Nasal cavity respiratory epithelium epithelial cell of viscerocranial mucosa (primary cell): ENCODE data around the gene LSM12. TPM values are rescaled to one million over a fixed set of nuclear protein-coding genes. Genes with fewer than 3 reads are reported as not detected.

Source experiments
- total RNA-seq: library from RNA; depleted of rRNA; stranded (reverse); fragments of >200 nt; gene quantifications from 2 replicates; pipeline ENCODE4 v1.2.3, GENCODE V29; 2014

LSM12 gene
- total RNA-seq, result 27.1 and 36.9 TPM in 2 replicates

DNA sequence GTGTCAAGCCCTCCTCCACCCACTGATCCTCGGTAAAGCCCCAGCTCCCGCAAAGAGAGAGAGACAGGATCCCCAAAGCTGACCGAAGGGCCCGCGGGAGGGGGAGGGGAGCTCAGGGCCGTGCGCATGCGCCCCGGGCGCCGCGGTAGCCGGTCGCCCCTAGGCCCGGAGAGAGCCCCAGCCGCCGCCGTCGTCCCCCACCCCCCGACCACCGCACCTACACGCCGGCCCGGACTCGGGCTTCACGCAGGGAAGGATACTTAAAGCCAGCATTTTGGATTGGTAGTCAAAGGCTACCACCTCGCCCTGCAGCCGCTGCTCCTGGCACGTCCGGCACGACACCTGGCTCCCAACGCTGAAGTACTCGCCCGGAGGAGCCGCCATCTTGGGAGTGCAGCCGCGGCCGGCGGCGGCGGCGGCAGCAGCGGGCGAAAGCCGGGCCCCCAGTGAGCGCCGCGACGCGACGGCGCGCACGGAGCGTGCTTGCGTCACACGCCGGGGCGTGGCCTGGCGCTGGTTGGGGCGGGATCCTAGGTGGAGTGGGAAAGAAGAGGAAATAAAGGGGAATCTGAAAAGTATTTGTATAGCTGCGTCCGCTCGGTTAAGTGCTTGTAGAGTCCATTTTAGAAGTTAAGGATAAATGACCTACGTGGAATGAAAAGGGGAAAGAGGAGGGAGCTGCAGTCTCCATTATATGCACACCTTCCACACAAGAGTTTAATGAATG is at the start of gene LSM12:
Gene LSM12 (minus strand): TSS at position 468 of the 727 bp plus-strand sequence. CDS start 84 bp downstream, at position 384.

DNA sequence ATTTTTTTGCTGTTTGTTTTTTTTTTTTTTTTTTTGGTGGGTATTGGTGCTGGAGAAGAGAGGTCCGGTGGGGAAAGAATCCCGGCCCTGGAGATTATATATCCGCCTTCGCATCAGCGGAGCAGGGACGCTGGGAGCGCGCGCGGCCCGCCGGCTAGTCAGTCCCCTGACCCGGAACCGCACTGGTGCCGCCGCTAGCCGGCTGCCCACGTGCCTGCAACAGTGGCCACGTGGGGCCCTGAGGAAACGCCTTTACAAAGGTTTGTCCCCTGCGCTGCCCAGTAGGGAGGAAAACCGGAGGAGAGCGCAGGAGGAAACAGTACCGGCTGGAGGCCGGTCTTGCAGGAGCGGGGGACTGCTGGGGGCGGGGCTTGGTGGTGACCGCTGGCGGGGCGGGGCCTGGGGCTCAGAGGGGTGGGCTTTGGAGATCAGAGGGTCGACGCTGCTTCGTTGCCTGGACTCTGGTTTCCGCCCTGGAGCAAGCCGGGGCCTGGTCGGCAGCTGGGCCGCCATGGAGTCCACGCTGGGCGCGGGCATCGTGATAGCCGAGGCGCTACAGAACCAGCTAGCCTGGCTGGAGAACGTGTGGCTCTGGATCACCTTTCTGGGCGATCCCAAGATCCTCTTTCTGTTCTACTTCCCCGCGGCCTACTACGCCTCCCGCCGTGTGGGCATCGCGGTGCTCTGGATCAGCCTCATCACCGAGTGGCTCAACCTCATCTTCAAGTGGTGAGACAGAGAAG is 4.2 kb upstream of the LSM12 start, which contains the start of gene G6PC3:
Gene G6PC3 (plus strand): TSS at position 281 of the 743 bp plus-strand sequence. CDS start 231 bp downstream, at position 512.

DNA sequence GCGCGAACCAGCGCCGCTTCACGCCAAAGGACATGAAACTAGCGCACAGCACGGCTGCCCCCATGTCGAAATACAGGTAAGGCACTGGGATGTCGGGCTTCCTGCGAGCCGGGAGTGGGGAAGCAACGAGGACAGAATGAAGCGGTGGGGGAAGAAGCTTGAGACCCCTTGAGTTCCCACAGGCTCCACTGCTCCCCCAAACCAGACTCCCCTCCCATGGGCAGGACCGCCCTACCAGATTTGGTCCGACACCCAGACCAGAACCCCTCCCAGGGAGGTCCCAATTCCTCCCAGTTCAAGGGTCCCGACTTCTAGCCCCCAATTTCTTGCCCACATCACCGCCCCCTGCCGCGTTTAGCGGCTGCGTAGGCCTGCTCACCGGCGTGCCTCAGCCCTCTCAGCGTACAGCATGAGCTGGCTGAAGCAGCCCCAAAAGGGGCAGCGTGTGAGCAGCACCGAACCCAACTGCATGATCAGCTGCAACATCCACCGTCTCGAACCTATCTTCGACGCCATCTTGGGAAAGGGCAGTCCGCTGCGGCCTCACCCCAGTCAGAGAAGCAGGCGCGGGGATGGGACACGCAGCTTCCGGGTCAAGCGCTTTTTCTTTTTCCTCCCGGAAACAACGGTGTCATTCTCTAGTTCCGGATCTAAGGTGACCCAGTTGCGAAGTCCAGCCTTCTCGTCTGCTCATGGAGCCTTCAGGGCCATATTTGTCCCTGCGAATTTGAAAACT is 51.9 kb downstream of the LSM12 start, which contains the start of gene TMEM101:
Gene TMEM101 (minus strand): TSS at position 527 of the 736 bp plus-strand sequence. CDS start 11 bp downstream, at position 516.

DNA sequence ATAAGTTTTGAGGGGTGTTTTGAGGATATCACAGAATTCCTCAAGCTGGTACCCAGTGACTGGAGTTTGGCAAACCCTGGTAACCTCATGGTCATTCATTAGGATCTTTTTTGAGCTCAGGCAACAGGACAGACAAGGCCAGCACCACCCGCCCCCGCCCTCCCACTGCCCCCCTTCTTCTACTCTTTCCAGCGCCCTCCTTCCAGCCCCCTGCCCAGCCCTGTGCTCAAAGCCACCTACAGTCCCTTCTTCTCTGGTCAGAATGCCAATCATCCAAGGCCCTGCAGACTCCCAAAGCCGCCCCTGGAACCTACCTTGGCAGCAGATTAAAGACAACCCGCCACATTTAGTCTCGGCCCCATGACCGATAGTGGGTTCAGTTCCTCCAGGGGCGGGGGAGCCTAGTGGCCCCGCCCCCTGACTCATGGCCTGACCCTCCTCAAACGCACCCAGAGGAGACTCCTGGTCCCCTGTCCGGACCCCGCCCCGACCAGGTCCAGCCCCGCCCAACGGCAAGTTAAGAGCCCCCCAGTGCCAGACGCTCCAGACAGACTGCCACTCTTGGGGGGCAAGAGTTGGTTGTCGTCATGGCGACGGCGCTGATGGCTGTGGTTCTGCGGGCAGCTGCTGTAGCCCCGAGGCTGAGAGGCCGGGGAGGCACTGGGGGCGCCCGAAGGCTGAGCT is 62.3 kb downstream of the LSM12 start, which contains the start of gene NAGS:
Gene NAGS (plus strand): TSS at position 546 of the 684 bp plus-strand sequence. CDS start 42 bp downstream, at position 588.

Other genes starting within 250 kb of the LSM12 start
- 5.8 and 10.0 TPM in 2 replicates for gene MPP3, start 233.5 kb downstream of the LSM12 start, total RNA-seq
- gene CD300LG, start 219.5 kb downstream of the LSM12 start, total RNA-seq, result not detected in 2 replicates
- 0.28 TPM in 1 of 2 replicates, not detected in the other for gene MPP2, start 159.1 kb downstream of the LSM12 start, total RNA-seq
- gene PPY, start 124.2 kb downstream of the LSM12 start, total RNA-seq, result not detected in 2 replicates
- gene PYY, start 112.7 kb downstream of the LSM12 start, total RNA-seq, result 0.68 TPM in 1 of 2 replicates, not detected in the other
- gene NAGS, start 62.0 kb downstream of the LSM12 start, total RNA-seq, result 11.8 and 19.5 TPM in 2 replicates
- gene TMEM101, start 51.7 kb downstream of the LSM12 start, total RNA-seq, result 39.7 and 63.2 TPM in 2 replicates
- 6.8 and 11.0 TPM in 2 replicates for gene G6PC3, start 4.1 kb upstream of the LSM12 start, total RNA-seq
- gene HDAC5, start 57.0 kb upstream of the LSM12 start, total RNA-seq, result 18.5 and 41.2 TPM in 2 replicates
- gene HROB, start 75.3 kb upstream of the LSM12 start, total RNA-seq, result 0.21 and 0.68 TPM in 2 replicates
- gene ASB16, start 104.0 kb upstream of the LSM12 start, total RNA-seq, result not detected in 2 replicates
- gene TMUB2, start 120.3 kb upstream of the LSM12 start, total RNA-seq, result 21.9 and 33.1 TPM in 2 replicates
- 56.0 and 56.3 TPM in 2 replicates for gene ATXN7L3, start 133.2 kb upstream of the LSM12 start, total RNA-seq
- gene UBTF, start 153.0 kb upstream of the LSM12 start, total RNA-seq, result 29.7 and 50.3 TPM in 2 replicates
- not detected in 2 replicates for gene SLC4A1, start 201.5 kb upstream of the LSM12 start, total RNA-seq
- 0.57 and 3.4 TPM in 2 replicates for gene RUNDC3A, start 241.9 kb upstream of the LSM12 start, total RNA-seq